Measurements from ENCODE around the gene KRT71.

- TF ChIP-seq, protein P1, sequence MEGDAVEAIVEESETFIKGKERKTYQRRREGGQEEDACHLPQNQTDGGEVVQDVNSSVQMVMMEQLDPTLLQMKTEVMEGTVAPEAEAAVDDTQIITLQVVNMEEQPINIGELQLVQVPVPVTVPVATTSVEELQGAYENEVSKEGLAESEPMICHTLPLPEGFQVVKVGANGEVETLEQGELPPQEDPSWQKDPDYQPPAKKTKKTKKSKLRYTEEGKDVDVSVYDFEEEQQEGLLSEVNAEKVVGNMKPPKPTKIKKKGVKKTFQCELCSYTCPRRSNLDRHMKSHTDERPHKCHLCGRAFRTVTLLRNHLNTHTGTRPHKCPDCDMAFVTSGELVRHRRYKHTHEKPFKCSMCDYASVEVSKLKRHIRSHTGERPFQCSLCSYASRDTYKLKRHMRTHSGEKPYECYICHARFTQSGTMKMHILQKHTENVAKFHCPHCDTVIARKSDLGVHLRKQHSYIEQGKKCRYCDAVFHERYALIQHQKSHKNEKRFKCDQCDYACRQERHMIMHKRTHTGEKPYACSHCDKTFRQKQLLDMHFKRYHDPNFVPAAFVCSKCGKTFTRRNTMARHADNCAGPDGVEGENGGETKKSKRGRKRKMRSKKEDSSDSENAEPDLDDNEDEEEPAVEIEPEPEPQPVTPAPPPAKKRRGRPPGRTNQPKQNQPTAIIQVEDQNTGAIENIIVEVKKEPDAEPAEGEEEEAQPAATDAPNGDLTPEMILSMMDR (IDR thresholded peaks at IDR 0.05; ENCODE audit: low read depth, low read length) = no peak
- TF ChIP-seq EZH2phosphoT487 (IDR thresholded peaks at IDR 0.05; ENCODE audit: low read depth) = no peak
These were observed 11.2 kb downstream of the KRT71 start for GRCh38 chr12:52541709-52542108.

Data from OCI-LY3 (cell line).